Measurements from ENCODE around the gene CD151.

- TF ChIP-seq ZNF263 (CRISPR knock-in tag; IDR thresholded peaks at IDR 0.05; ENCODE audit: low read depth), result no peak
- TF ChIP-seq GTF2I (CRISPR knock-in tag; conservative IDR thresholded peaks at IDR 0.05), result no peak
- TF ChIP-seq ATF1 (CRISPR knock-in tag; IDR thresholded peaks at IDR 0.05), result no peak
- TF ChIP-seq KAT7 (CRISPR knock-in tag; IDR thresholded peaks at IDR 0.05; ENCODE audit: borderline replicate concordance), result no peak
- no peak for TF ChIP-seq CTCF (IDR thresholded peaks at IDR 0.05)
- no peak for TF ChIP-seq RELA (CRISPR knock-in tag; IDR thresholded peaks at IDR 0.05; ENCODE audit: borderline replicate concordance)
- TF ChIP-seq, protein P1, sequence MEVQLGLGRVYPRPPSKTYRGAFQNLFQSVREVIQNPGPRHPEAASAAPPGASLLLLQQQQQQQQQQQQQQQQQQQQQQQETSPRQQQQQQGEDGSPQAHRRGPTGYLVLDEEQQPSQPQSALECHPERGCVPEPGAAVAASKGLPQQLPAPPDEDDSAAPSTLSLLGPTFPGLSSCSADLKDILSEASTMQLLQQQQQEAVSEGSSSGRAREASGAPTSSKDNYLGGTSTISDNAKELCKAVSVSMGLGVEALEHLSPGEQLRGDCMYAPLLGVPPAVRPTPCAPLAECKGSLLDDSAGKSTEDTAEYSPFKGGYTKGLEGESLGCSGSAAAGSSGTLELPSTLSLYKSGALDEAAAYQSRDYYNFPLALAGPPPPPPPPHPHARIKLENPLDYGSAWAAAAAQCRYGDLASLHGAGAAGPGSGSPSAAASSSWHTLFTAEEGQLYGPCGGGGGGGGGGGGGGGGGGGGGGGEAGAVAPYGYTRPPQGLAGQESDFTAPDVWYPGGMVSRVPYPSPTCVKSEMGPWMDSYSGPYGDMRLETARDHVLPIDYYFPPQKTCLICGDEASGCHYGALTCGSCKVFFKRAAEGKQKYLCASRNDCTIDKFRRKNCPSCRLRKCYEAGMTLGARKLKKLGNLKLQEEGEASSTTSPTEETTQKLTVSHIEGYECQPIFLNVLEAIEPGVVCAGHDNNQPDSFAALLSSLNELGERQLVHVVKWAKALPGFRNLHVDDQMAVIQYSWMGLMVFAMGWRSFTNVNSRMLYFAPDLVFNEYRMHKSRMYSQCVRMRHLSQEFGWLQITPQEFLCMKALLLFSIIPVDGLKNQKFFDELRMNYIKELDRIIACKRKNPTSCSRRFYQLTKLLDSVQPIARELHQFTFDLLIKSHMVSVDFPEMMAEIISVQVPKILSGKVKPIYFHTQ (CRISPR knock-in tag; IDR thresholded peaks at IDR 0.05), result no peak
- TF ChIP-seq, protein P2, sequence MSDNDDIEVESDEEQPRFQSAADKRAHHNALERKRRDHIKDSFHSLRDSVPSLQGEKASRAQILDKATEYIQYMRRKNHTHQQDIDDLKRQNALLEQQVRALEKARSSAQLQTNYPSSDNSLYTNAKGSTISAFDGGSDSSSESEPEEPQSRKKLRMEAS (CRISPR knock-in tag; IDR thresholded peaks at IDR 0.05), result no peak
- no peak for TF ChIP-seq MXD4 (CRISPR knock-in tag; IDR thresholded peaks at IDR 0.05; ENCODE audit: borderline replicate concordance)
These were observed 19.7 kb upstream of the CD151 start for GRCh38 chr11:813072-813455.

All from WTC11 (cell line).